ENCODE measurements around the gene NRG3.
"Not testable (repeated sequence)": the region's sequence is repeated elsewhere in the genome, so short reads cannot be mapped to it uniquely, and the experiment has no call there.

NRG3 gene

DNA sequence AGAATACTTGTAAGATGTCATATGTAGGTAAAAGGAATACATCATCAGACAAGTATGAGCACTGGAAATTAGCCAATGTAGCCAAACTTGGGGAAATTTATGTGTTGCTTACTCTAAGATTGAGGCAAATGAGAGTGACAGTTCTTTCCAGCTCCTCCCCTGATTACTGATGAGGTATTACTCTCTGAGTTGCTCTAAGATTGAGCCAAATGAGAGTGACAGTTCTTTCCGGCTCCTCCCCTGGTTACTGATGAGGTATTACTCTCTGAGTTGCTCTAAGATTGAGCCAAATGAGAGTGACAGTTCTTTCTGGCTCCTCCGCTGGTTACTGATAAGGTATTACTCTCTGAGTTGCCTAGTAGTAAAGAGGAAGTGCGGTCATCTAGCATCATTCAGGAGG, 435.8 kb downstream of the NRG3 start:
- no peak for DNase-seq

DNA sequence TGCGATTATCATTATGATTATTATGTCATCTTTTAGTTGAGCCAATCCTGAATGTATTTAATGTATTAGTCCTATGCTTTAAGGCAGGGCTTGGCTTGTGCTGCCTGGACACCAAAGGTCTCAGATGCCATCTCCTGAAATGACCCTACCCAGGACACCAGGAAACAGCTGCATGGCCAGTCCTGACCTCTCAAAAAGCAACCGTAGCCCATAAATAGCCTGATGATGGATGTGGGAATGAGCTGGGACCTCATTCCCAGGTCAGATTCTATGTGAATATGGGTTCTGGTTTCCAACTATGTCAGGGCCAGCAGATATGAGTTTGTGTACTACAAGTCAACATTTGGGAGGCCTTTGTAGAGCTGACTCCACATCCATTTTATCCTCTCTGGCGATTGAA, 438.4 kb downstream of the NRG3 start:
- no peak for DNase-seq

DNA sequence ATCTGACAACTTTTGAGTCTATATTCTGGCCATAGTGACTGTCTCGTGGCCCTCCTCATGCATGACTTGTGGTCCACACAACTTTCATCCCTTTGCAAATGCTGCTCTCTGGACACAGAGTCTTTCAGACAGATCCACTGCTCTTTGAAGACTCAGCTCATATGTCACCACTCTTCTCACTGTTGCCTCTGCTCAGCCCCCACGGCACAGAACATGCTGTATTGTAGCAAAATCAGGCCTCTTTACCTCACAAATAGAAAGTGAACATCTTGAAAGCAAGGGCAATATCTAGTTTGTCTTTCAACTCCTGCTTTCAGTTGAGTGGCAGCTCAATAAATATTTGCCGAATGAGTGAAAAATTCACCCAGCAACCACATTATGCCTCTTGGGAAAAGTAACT, 443.5 kb downstream of the NRG3 start:
- DNase-seq: no peak

DNA sequence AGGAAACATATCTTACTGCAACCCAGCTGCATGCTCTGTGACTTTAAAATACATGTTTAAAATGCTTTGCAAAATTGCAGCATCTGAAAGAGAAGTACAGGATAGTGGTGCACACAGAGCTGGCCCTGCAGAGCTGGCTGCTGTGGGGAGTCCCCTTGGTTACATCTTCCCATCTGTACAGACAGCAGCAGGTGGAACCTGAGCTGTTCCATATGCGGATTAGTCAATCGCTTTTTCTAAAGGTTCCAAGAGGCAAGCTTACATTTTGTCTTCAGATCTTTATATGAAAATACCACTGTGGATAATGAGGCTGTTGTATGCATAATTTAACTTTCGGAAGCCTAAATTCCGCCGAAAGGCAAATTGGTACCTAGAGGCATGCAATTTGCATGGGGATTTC, 444.1 kb downstream of the NRG3 start:
- no peak for DNase-seq

DNA sequence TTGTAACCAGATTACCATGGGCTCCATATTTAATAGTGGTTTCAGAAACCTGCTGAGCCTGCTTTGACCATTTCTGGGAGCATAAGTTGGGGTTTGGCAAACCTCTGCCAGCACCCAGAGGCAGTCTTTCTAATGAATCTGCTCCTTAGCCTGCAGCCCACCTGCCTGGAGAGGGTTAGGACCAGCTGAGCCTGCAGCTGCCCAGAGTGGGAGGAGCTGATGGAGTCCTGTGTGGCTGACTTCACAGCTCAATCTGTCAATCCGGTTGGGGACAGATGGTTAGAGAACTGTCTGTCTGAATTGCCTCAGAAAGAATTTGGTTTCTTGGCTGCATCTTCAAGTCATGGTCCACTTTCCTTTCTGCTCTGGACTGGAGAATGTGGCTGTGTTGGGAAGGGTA, 444.6 kb downstream of the NRG3 start:
- DNase-seq: no peak

DNA sequence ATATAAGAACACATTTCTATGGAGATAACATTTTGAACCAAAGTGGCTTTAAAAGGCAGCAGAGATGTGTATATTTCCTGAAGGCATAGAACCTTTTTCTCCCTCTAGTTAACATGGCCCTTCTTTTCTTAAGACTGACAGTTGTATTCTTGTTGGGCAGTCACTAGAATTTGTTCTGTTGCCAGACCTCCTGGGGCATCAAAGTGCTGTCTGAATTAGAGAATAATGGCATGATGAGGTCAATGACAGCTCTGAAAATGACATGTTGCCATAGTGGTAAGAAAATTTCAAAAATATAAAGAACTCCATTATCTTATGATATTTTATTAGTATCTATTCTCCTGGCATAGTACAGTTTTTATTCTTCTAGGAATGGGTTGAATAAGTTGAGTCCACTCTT, 446.7 kb downstream of the NRG3 start:
- DNase-seq: no peak

DNA sequence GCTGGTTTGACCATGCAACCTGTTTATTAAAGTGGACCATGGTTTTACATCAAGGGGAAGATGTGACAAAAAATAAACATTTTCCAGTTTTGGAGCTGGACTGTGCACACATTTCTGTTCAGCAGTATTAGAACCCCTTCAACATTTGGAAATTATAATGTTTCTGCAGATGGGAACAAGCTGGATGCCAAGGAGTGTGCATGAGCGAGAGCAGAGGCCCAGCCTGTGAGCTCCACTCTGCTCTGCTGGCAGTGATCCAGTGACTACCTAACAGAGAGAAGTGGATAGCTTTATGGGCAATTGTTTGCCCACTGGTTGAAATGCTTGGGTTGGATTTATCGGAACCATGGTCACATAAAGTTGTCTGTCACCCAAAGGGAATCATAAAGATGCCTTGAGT, 456.7 kb downstream of the NRG3 start:
- no peak for DNase-seq

DNA sequence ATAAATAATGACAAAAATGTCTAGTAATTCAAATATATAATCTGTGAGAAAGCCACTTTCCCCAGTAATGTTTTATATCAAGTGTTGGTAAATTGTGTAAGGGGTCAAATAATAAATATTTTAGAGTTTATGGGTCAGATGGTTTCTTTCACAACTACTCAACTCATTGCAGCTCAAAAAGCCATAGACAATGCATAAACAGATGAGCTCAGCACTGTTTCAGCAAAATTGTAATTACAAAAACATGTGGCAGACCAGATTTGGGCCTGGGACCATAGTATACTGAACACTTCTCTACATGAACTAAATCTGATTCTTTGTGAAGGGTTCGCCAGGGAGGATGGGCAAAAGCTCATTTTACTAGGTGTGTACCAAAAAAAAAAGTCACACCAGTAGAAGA, 460.8 kb downstream of the NRG3 start:
- no peak for DNase-seq

DNA sequence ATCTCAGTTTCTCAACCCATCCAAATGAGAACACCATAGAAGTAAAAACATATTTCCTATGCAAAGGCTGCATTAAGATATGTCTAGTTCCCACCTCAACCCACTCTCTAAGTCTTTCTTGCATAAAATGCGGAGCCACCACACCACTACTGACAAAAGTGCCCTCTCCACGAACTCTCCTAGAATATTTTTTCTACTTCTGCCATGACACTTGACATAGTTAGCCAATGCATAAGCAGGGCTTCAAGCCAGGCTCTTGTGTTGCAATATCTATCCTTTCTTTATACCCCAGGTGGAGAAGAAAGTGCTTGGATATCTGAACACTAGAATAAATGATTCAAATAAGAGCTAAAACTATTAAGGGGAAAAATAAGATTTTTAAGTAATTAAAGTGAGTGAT, 465.2 kb downstream of the NRG3 start:
- DNase-seq: no peak

DNA sequence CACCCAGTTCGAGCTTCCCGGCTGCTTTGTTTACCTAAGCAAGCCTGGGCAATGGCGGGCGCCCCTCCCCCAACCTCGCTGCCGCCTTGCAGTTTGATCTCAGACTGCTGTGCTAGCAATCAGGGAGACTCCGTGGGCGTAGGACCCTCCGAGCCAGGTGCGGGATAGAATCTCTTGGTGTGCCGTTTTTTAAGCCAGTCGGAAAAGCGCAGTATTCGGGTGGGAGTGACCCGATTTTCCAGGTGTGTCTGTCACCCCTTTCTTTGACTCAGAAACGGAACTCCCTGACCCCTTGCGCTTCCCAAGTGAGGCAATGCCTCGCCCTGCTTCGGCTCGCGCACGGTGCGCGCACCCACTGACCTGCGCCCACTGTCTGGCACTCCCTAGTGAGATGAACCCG, 474.6 kb downstream of the NRG3 start:
- DNase-seq: not testable (repeated sequence)

DNA sequence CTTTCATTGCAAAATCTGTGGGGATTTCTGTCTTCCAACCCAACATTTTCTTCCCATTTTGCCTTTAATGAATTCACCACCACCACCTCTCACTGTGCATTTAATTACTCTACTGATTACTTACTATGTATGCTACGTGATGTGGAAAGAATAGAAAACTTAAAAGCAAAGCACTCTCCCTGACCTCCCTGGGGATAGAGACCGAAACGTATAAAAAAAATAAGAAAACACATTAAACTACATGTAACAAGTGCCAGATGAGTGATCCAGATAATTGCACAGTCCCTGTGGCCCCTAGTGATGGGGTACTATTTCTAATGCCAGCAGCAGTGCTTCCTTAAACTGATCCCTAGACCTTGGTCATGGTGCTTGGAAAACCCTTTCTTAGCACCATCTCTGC, 478.4 kb downstream of the NRG3 start:
- DNase-seq: no peak

DNA sequence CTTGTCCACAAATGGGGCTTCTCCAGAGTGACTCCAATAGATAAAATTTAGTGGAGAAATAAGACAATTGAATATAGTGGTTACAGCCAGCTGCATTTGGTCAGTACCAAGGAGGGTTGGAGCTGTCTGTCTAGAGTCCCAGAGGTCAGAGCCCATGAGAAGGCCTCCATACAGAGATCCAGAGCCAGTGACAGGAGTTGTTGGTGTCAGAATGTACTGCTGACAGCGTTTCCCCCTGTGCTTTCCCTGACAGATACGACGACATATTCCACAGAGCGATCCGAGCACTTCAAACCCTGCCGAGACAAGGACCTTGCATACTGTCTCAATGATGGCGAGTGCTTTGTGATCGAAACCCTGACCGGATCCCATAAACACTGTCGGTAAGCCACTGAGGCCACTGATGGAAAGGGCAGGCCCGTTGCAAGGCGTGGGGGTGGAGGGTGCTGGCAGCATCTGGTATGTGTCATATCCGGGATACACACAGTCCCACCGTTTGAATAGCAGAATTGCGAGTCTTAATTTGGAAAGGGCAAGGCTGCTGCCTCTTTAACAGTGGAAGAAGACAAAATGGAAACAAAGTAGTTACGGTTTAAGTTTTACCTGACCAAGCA, 483.6 kb downstream of the NRG3 start:
- no peak for DNase-seq

DNA sequence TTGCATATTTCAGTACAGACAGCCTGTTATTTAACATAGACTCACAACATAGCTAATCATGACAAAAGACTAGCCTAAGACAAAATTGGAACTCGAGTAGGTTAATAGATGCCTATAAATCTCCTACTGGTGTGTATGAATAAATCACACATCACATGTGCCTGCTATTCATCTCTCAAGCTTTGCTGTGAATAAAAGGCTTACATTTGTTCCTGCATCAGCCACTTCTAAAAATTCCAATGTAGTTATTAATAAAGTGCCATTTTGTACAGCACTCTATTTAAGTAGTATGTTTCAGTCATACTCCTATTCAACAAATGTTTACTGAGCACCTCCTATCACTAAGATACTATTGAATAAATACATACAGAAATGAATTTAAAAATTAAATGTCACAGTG, 486.3 kb downstream of the NRG3 start:
- no peak for DNase-seq

DNA sequence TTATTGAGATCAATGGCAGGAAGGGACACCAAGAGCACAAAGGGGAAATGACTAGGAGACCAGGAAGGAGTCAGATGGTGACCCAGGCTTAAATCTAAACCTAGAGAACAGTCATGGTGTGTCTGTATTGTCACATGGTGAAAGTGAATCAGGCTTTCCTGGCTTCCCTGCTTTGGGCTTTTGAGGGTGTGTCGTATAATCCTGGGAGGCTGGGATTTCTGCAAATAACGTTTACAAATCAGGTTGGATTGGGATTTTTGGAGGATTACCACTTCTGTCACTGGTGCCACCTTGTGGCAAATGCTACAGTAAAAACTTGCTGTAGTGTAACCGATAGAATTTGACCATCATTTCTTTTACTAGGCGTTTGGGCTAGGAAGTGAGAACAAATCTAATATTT, 502.6 kb downstream of the NRG3 start:
- no peak for DNase-seq

DNA sequence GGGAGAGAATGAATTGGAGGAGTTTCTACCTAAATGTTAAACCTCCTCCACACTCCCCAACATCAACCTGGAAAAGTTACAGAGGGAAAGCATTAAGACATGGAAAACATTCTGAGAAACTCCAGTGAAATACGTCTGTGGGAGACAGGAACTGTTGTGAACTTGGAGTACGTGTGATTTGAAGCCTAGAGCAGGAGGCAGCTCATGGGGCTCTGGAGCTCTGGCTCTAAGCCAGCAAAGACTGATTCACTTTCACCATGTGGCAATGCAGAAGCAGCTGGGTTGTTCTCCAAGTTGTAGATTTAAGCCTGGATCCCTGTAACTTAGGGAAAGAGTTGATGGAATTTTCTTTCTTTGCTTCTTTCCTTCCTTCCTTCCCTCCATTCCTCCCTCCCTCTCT, 503.2 kb downstream of the NRG3 start:
- no peak for DNase-seq

DNA sequence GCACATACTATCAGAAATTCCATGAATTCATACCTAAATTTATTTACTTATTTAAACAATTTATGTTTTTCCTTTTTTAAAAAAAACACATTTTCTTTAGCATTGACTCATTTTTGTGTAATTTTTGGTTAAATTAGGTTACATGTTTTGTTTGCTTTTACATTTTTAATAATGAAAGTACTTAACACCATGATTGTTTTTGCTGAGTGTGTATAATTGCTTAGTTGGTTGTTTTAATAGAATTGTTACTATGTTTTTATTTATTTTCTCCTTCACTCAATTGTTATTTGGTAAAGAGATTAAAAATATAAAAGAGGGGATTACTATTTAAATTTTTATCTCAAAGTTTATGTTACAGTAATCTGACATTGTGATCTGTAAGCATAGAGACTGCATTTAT, 508.4 kb downstream of the NRG3 start:
- DNase-seq: no peak

DNA sequence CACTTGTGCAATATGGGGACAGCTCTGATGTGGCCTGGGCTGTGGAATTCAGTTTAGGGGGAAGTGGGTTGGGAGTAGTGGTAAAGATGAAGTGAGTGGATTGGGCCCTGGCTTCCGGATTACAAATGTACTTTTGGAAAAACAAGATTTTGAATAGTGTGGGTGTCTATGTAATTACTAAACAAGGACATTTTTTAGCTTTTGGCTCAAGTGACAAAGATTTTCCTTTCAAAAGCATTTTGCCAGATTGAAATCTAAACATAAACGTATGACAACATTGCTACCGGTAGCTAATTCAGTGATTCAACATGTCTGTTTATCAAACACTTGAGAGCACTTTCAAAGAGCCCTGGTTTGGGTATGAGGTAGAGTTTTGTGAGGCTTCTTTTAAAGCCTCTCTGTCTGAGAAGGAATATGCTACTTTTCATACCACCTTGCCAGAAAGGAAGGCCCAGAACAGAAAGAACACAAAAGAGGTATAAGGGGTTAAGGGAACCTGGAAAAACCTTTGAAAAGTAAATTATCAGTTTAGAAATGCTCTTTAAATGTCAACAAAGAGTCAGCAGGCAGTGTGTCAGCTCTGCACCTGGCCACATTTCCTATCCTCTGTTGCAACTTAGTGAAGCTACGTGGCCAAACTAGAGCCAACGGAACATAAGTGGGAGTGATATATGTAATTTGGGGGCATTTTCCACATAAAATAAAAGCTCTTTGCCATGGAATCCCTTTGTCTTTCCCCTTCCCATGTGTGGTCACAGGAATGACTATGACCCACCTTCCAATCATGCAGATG, 516.1 kb downstream of the NRG3 start:
- peak; percentile 47 for DNase-seq

DNA sequence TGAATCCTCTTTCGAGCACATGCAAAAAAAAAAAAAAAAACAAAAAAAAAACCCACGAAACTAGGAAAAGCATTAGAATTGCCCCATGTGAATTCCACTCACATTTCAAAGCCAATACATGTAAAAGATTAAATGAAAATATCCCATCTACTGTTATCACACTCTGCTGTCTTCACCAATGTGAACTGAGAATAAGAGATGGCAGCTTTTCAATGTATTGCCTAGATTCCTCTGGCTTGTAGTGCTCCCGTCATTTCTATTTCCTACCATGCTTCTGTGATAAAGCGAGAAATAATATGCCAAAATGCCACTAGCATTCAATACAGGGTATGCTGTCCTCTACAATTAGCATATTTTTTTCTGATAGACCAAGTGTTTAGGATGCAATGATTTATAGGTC, 517.0 kb downstream of the NRG3 start:
- DNase-seq: no peak

DNA sequence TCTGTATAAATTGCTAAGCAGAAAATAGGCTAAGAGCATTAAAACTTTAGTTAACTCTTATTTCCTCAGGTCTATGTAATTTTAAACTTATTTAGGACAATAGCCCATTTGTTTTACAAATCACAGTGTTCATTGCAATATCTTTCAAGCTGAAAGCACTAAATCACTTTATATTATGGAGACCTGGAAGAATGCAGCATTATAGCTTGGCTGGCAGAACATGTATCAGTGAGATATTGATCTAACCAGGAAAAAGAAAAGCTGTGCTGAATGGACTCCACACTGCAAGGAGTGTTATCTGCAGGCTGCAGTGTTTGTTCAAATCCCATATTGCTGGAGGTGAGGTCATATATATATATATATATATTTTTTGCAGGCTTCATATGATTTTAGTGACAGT, 517.5 kb downstream of the NRG3 start:
- no peak for DNase-seq

DNA sequence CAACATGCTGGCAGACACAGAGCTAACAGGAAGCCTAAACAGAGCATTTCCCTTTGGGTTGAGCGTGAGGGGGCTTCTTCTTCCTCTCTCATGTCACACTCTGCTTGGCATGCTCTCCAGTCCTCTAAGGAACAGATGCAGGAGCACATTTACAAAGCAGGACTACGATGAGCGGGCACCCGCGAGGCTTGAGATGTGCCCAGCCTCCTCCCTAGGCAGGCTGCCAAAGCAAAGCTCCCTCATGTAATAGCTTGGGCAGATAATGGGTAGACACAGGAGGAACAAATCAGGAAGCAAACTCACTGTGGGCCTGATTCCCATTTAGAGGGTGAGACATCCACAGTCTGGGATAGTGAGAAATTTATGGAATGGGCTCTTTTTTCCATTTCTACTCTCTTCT, 519.1 kb downstream of the NRG3 start:
- DNase-seq: no peak

DNA sequence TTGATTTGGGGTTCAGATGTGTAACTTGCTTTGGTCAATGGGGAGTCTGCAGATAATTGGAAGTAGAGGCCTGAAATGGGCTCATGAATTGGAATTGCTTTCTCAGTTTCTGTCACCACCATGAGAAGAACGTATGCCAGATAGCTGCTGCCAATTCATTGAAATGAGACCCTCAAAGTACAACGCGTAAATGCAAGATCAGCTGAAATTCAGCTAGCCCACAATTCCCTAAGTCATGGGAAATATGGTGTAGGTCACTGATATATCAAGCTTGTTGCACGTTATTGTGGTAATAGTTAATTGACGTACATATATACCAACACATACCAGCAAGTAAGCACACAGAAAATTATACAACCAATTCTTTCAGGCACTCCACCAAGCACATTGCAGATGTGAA, 520.0 kb downstream of the NRG3 start:
- DNase-seq: no peak

DNA sequence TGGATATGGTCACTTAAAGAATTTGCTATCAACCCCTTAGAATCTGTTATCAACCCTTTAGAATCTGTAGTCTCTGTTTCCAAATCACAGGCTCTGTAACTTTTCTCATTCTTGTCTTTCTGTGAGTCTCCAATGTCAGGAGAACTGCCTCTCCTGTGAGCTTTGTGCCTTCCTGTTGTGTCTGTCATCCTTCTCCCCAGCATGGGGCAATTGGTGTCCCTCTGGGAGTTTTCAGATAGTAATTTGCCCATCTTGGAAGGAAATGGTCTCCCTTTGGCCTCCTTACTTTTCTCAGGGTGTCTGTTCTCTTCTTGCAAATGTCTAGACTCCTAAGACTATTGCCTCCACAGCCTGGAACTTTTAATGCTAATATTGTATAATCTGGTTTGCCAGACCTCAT, 521.9 kb downstream of the NRG3 start:
- DNase-seq: no peak

DNA sequence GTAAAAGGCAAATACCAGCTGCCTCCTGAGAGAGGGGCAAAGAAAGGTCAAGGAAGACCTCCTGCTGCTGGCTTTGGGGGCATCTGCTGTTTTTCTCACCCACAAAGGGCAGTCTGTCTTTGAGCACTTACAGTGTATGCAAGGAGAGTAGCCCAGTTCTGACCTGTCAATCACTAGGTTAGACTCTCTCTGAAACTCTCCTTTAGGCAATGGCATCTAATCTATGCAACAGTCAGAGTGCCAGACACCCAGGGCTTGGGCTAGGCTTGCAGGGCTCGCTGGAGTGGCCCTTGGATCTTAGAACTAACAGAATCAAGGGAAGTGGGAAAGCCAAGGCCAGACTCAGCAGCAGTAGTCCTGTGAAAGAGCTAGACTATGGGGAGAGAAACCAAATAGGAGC, 522.9 kb downstream of the NRG3 start:
- no peak for DNase-seq

DNA sequence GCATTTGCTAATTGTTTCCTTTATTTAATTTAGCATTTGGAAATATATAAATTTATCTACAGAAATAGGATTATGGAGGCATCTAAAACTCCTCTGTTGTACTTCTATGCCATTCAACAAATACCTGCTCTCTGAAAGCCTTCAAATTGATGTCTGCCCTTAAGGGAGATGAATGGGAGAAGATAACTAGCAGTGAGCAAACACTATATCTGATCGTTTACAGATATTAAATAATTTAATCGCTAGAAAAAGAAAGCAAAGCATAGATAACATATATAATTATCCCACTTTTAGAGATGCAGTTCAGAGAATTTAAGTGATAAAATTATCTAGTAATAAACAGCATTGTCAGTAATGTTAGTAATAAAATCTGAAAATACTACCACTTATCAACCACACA, 524.9 kb downstream of the NRG3 start:
- DNase-seq: no peak

DNA sequence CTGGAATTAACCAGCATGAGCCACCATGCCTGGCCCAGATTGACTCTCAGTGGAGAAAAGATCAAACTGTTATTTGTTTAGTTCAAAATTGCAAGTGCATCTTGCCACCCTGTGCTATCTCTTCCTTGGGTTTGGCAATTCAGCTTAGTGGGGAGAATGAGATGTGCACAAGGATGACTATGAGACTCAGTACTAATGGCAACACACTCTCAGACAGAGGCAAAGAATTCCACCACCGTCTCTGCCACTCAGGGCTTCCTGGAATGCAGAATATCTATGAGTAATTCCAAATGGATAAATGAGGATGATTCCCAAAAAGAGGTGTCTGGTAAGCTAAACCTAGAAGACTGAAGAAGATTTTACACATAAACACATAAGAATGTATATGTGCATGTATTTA, 525.8 kb downstream of the NRG3 start:
- DNase-seq: no peak
